ENCODE data around the gene TXNDC8. TPM values are rescaled to one million over a fixed set of nuclear protein-coding genes. Genes with fewer than 3 reads are reported as not detected.

The TXNDC8 gene
- not detected in 2 replicates for total RNA-seq

DNA sequence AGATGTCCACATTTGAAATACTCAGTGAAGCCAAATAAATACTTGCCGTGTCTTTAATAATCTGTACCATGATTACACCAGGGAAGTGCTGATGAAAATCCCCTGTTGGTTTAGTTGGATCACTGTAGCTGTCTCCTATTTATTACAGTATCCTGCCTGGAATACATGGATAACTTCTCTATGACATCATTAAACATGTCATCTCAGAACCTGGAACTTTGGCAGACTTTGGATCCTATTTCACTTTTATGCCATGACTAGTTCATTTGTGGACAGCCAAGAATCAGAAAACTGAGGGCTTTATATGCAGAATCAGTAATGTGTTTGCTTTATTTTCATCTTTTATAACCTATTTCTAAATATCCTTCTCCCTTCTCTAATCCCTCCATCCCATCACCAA is at the start of gene TXNDC8:
Gene TXNDC8, minus strand, starts transcription at position 137 of the 400 bp plus-strand sequence.

GRCh38 chr9:110256380-110257096 is 81.1 kb downstream of the TXNDC8 start, which contains the start of gene TXN:
TSS of gene TXN (minus strand) at chr9:110256507. CDS start at chr9:110256435, 72 bp downstream.

Other genes starting within 250 kb of the TXNDC8 start
- gene C9orf152, start 129.7 kb downstream of the TXNDC8 start, total RNA-seq = not detected in 2 replicates
- gene TXN, start 81.4 kb downstream of the TXNDC8 start, total RNA-seq = 408 and 464 TPM in 2 replicates
- 134 and 151 TPM in 2 replicates for gene SVEP1, start 241.9 kb upstream of the TXNDC8 start, total RNA-seq